NB4 (cell line): ENCODE results near the gene RGS9BP.

Experiments
- DNase-seq: peaks from one replicate; pipeline ENCODE4 v3.0.0; 2010; ENCODE audit warnings: low read depth
- H3K4me3 ChIP-seq: one replicate; pipeline ENCODE4 v1.5.1; 2011; ENCODE audit warnings: mild to moderate bottlenecking, low read depth, low read length, moderate library complexity
- MYC ChIP-seq: IDR thresholded peaks from 2 replicates; pipeline ENCODE4 v1.6.1; 2011; ENCODE audit warnings: low read depth, low read length
- POLR2A ChIP-seq: IDR thresholded peaks from 2 replicates; pipeline ENCODE4 v1.6.1; 2011; ENCODE audit warnings: mild to moderate bottlenecking; ENCODE audit not compliant: insufficient read length; ENCODE audit errors: extremely low read depth
- TF ChIP-seq, protein P1 (sequence below): IDR thresholded peaks from one replicate; pipeline ENCODE4 v1.5.1; 2012; ENCODE audit warnings: low read depth, low read length
- TF ChIP-seq, protein P2 (sequence below): IDR thresholded peaks from 2 replicates; pipeline ENCODE4 v1.6.1; 2011; ENCODE audit warnings: low read depth, low read length

RGS9BP gene

DNA sequence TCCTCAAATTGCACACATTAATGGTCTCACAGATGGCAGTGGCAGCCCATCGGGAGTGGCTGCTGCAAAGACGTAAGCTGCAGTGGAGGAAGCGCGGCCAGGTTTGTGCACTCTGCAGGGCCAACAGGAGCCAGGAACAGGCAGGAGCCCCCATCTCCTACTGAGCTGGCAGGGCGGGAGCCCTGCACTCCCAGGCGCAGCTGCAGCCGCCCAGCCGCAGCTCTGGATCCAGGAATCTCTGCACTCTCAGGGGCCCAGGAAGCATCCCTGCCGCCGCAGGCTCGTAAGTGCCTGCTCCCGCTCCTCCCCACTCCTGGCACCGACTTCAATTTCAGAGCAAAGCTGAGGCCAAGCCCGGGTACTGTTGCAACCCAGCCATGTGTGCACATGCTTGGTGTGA, 38.2 kb upstream of the RGS9BP start:
- H3K4me3 ChIP-seq, result no peak overlapping the region
- no peak for DNase-seq
- TF ChIP-seq, protein P1, sequence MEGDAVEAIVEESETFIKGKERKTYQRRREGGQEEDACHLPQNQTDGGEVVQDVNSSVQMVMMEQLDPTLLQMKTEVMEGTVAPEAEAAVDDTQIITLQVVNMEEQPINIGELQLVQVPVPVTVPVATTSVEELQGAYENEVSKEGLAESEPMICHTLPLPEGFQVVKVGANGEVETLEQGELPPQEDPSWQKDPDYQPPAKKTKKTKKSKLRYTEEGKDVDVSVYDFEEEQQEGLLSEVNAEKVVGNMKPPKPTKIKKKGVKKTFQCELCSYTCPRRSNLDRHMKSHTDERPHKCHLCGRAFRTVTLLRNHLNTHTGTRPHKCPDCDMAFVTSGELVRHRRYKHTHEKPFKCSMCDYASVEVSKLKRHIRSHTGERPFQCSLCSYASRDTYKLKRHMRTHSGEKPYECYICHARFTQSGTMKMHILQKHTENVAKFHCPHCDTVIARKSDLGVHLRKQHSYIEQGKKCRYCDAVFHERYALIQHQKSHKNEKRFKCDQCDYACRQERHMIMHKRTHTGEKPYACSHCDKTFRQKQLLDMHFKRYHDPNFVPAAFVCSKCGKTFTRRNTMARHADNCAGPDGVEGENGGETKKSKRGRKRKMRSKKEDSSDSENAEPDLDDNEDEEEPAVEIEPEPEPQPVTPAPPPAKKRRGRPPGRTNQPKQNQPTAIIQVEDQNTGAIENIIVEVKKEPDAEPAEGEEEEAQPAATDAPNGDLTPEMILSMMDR, result no peak
- no peak for TF ChIP-seq POLR2A
- TF ChIP-seq, protein P2, sequence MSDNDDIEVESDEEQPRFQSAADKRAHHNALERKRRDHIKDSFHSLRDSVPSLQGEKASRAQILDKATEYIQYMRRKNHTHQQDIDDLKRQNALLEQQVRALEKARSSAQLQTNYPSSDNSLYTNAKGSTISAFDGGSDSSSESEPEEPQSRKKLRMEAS, result no peak

DNA sequence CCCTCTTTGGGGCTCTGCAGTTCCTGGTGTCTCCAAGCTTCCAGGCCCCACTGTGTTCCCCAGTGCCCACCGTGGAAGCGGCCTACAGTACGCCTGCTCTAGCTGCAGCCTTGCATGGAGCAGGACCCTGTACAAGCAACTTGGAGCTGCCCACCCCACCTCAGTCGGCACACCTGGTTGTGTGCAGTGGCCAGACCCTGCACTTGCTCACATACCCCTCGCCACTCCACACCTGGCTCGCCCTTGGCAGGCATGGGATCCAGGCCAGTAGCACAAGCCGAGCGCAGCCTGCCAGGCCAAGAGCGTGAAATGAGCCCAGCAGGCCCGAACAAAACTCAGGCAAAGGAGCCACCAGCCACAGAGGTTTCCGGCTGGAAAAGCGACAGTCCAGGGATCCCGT, 37.0 kb upstream of the RGS9BP start:
- TF ChIP-seq MYC (no peak), POLR2A (no peak)
- TF ChIP-seq, protein P1, result no peak
- TF ChIP-seq, protein P2, result no peak
- no peak for DNase-seq
- H3K4me3 ChIP-seq, result no peak overlapping the region

DNA sequence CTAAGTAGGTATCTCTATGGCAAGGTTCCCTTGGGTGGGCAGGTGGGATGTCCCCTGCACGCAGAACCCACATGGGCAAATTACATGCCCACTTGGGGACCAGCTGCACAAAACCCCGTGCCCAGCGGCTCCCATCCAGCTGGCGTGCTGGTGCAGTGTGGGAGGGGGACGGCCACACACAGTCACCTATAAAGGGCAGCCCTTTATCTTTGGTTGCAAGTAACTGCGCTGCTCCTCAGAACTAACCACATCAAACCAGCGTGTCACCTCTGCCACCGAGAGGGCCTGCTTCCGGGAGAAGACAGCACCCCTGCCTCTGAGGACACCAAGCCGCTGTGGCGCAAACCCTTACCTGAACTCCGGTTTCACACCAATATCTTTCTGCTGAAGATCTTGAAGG, 32.9 kb upstream of the RGS9BP start:
- no peak overlapping the region for H3K4me3 ChIP-seq
- DNase-seq, result no peak
- TF ChIP-seq MYC (no peak), POLR2A (no peak)
- TF ChIP-seq, protein P2, result no peak
- TF ChIP-seq, protein P1, result no peak

DNA sequence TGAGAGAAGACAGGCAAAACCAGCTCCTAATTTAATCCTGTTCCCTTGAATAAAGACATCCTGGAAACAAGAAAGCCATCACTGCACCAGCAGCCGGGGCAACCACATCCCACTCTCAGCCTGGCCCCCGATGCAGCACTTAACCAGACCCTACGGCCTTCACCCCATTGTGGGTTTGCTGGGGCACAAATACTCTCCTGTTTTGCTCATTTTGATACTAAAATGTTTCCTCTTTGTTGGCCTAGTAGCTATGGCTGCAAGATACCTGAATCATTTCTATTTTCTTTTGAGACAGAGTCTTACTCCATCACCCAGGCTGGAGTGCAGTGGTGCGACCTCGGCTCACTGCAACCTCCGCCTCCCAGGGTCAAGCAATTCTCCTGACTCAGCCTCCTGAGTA, 29.1 kb upstream of the RGS9BP start:
- no peak overlapping the region for H3K4me3 ChIP-seq
- TF ChIP-seq MYC, result no peak
- TF ChIP-seq, protein P1, result no peak
- TF ChIP-seq, protein P2, result no peak
- TF ChIP-seq POLR2A, result no peak
- no peak for DNase-seq

DNA sequence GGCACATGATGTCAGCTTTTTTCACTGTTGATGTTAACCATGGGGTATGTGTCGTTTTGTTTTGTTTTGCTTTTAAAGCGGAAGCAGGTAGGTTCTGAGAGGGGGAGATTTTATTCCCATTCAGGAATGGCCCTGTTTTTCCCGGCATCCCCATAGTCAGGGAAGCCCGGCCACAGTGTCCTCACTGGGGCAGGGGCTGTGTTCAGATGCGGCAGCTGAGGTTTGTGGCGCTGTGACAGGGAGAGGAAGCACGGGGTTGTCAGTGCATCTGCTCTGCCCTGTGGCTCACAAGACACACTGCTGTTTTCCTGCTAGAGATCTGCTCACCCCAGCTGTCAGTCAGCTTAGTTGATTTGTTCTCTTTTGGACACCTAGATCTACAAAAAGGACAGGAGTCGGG, 28.3 kb upstream of the RGS9BP start:
- TF ChIP-seq, protein P2, result no peak
- TF ChIP-seq, protein P1, result no peak
- no peak for TF ChIP-seq POLR2A
- no peak for TF ChIP-seq MYC
- H3K4me3 ChIP-seq, result no peak overlapping the region

DNA sequence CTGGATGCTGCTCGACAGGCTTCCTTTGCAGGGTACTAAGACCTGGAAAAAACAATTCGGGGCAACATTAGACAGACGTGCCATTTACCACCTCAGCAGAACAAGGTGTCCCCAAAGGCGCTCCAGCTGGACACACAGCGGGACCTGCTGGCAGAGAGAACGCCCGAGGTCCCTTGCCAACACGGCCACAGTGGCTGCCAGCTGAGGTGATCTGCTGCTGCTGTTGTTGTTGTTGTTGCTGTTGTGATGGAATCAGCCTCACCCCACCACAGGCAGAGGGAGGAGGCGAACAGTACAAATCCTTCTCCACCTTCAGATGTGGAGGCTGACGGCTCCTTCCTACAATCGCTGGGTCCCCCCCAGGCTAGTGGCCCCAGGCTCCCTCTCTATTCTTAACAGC, 25.9 kb upstream of the RGS9BP start:
- DNase-seq, result no peak
- no peak overlapping the region for H3K4me3 ChIP-seq
- TF ChIP-seq POLR2A (no peak), MYC (no peak)
- TF ChIP-seq, protein P1, result no peak
- TF ChIP-seq, protein P2, result no peak

More for the DNA sequence above, 28.3 kb upstream of the RGS9BP start:
- no peak for DNase-seq
